ENCODE data around the gene OR4S1. TPM values are rescaled to one million over a fixed set of nuclear protein-coding genes. Genes with fewer than 3 reads are reported as not detected.
"Not testable (repeated sequence)": the region's sequence is repeated elsewhere in the genome, so short reads cannot be mapped to it uniquely, and the experiment has no call there.

Gene OR4S1, protein sequence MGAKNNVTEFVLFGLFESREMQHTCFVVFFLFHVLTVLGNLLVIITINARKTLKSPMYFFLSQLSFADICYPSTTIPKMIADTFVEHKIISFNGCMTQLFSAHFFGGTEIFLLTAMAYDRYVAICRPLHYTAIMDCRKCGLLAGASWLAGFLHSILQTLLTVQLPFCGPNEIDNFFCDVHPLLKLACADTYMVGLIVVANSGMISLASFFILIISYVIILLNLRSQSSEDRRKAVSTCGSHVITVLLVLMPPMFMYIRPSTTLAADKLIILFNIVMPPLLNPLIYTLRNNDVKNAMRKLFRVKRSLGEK
- not detected for polyA plus RNA-seq (2013, experiment 1 of 2; ENCODE audit: insufficient read length)
- not detected for polyA plus RNA-seq (2013, experiment 2 of 2; ENCODE audit: insufficient read length)

DNA sequence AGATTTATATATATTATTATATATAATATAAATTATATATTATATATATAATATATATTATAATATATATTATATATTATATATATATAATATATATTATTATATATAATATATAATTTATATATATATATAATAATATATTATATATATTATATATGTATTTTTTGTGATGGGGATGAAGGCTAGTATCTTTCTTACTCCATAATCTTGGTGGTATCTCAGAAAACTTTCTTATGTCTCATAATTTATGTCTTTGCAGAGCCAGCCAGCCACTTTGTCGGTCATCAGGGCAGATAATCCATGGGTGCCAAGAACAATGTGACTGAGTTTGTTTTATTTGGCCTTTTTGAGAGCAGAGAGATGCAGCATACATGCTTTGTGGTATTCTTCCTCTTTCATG, at the start of gene OR4S1:
Gene OR4S1 (plus strand): TSS at position 301 of the 400 bp plus-strand sequence. CDS start 0 bp downstream, at position 301.
- DNase-seq, result no peak

DNA sequence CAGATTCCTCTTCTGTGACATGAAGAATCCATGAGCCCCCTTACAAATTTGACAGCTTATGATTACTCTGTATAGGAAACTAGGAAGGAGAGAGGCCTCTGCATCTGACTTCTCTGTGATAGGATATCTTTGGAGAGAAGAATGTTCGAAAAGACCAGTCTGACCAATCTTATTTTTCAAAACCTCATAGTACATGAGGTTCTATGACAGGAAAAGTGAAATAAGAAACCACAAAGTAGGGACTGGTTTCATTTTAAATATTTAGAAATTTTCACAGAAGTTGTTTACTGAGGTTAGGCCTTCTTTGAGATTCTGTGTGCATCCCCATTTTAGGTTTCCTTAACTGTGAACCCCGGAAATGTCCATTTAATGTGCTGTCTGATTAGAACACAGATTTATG, 44.4 kb upstream of the OR4S1 start:
- no peak for DNase-seq

DNA sequence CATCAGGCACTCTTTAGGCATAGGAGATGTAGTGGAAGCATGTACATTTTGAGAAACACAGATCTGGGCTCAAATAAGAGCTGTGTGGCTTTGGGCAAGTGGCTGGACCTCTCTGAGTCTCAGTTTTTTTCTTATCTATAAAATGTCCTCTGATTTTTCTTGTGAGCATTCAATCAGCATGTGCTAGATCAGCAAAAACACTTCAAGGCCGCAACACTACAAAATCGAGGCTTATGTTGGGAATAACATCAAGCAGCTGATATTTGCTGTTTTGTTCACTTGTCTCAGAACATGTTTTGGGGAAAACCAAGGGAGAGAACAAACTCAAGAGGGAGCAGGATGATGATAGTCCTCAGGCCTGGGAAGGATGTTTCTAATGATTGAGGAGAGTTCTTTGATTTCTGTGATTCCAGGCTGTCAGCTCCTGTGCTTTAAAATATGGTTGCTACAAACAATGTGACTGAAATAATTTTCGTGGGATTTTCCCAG, 42.6 kb upstream of the OR4S1 start, which contains the start of gene OR4X1:
Gene OR4X1 (plus strand): TSS at position 439 of the 489 bp plus-strand sequence. CDS start 0 bp downstream, at position 439.
- no peak for DNase-seq

DNA sequence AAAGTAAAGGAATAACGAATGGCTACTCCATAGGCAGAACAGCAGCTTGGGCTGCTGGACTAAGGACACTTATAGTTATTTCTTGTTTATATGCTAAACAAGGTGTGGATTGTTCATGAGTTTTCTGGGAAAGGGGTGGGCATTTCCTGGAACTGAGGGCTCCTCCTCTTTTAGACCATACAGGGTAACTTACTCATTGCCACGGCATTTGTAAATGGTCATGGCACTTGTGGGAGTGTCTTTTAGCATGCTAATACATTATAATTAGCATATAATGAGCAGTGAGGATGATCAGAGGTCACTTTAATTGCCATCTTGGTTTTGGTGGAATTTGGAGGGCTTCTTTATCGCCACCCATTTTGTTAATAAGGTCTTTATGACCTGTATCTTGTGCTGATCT, 35.4 kb upstream of the OR4S1 start:
- DNase-seq, result no peak

DNA sequence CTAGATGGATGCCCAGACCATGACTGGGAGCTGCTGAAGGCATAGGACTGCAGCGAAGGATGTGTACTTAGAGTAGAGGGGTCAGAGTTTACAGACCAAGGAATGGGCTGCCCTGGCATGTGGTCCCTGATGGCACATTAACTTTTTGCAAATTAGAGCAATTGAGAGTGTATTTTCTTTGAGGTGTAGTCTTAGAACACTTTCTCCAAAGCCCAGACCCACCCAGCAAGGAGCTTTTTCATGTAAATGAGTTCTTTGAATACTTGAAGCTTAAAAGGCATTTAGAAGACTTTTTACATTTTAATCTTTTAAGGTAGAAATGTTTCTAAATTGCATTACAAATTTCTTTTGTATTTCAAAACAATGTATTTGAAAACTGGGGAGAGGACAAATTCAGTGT, 33.4 kb upstream of the OR4S1 start:
- DNase-seq, result no peak

DNA sequence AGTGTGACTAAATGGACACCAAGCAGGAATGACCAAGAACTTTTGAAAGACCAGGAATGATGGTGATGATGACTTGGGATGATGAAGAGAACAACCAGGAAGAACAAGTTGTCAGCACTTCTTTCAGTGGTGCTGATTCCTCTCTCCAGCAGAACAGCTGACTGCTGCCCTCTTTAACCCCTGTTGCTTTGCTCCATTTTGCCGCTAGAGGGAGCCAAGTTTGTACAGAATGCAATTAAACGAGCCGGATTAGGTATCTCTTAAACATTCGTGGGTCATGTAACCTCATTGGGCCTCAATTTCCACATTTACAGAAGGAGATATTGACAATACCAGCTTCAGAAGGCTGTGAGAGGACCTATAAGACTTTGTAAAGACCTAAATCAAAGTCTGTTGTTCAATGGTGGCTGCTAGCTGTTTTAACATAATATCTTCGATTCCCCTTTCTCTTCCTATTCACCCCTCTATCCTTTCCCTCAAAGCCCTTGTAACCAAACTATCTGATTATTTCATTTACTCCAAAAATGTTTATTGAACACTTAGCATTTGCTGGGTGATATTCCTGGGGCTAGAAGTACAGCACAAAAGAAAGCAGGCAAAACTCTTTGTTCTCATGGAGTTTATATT, 1.9 kb downstream of the OR4S1 start:
- DNase-seq, result peak; percentile 49

DNA sequence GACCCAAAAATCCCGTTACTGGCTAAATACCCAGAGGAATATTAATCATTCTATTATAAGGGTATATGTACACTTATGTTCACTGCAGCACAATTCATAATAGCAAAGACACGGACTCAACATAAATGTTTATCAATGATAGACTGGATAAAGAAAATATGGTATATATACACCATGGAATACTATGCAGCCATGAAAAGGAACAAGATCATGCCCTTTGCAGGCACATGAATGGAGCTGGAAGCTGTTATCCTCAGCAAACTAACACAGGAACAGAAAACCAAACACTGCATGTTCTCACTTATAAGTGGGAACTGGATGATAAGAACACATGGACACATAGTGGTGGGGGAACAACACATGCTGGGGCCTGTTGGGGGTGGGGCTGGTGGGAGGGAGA, 7.6 kb downstream of the OR4S1 start:
- DNase-seq, result not testable (repeated sequence)

DNA sequence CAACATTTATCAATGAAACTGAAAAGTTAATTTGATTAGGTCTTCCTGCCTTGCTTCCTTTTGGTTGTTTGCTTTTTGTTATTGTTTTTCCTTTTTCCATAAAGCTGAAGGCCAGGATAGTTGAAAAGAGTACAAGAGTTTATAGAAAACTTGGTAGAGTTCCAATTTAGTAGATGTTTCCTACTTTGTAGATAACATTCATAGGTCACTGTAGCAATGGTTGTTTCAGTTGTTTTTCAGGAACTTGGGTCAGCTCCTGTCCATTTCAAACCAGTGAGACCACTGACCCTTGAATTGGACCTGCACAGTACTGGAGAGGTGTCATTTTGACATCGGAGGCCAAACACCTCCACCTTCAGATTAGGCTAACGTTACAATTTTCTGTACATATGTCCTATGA, 13.8 kb downstream of the OR4S1 start:
- DNase-seq, result not testable (repeated sequence)

DNA sequence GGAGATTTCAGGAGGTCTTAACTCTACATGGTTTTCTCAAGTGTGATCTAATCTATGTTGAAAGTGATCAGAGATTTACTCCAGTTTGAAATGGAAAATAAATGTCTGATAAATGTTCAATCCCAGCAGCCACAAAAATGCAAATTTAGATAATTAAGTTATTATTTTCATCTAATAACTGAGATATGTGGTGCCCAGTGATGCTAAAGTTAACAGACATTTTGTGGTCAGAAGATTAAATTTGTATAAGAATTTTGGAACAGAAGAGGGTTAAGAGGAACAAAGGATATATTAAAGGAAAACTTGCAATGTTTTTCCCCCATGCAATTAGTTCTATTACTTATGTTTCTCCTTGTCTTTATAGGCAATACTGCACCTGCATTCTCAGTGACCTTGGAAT, 18.6 kb downstream of the OR4S1 start, which contains the start of gene OR4C3:
Gene OR4C3 (plus strand): TSS at position 301 of the 400 bp plus-strand sequence. CDS start 102 bp downstream, outside the sequence.
- not testable (repeated sequence) for DNase-seq

DNA sequence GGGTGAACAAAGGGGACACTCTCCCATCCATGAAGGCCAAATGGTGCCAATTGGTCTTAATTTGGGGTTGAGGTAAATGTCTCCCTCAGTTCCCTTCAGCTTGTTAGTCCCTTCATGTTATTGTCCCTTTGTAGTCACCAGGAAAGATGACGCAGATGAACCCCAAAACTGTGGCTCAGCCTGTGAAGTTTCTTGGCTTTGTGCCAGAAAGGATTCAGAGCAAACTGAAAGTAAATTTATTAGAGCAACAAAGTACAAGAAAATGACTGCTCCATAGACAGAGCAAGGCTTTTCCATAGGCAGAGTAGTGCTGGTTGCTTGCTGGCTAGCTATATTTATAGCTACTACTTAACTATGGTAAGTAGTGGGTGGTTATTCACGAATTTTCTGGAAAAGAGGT, 35.4 kb downstream of the OR4S1 start:
- DNase-seq, result no peak

DNA sequence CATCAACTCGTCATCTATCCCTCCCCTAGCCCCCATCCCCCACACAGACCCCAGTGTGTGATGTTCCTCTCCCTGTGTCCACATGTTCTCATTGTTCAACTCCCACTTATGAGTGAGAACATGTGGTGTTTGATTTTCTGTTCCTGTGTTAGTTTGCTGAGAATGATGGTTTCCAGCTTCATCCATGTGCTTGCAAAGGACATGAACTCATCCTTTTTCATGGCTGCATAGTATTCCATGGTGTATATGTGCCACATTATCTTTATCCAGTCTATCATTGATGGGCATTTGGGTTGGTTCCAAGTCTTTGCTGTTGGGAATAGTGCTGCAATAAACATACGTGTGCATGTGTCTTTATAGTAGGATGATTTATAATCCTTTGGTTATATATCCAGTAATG, 36.5 kb downstream of the OR4S1 start:
- DNase-seq, result not testable (repeated sequence)

DNA sequence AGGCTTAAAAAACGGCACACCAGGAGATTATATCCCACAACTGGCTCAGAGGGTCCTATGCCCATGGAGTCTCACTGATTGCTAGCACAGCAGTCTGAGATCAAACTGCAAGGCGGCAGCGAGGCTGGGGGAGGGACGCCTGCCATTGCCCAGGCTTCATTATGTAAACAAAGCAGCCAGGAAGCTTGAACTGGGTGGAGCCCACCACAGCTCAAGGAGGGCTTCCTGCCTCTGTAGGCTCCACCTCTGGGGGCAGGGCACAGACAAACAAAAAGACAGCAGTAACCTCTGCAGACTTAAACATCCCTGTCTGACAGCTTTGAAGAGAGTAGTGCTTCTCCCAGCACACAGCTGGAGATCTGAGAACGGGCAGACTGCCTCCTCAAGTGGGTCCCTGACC, 40.3 kb downstream of the OR4S1 start:
- not testable (repeated sequence) for DNase-seq

DNA sequence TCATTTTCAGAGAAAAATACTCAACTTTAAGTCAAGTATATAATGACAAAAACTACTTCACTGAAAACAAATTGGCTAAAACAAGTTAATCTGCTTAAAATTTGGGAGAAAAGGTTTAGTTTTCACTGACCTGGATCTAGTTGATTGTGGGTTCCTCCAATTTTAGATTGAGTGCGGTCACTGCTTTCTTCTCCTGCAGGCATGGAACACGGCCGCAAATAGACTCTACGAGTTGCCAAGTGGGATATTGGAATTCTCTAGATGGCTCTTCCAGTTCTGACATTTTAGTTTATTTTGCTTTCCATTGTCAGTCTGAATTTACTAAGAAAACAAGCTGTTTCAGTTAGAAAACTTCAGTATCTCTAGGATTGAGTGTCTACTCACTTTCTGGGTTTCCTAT, 48.0 kb downstream of the OR4S1 start:
- DNase-seq, result no peak

DNA sequence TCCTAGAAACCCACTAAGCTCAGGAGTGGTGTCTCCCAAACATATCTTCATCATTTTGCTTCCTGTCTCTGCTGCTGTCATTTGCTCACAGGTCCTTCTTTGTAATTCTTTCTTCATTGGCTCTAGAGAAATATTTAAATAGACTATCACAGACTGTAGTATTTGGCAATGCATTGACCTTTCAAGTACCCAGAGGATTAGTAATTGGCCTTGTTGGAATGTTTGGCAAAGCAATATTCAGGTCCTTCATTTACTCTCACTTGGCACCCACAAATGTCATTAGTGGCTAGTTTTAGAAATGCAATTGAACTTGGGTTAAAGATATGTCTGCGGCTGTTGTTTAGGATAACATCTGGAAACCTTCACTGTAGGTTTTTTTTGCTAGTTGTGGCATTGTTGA, 48.7 kb downstream of the OR4S1 start:
- DNase-seq, result no peak
